Cerebellar nuclear complex (tissue), 1 donor: ENCODE data around the gene ARPC4.

Source experiments
- DNase-seq, 2 experiments: peaks; one replicate each; lab custom pipeline; 2025; lab: John Stamatoyannopoulos, UW

Gene ARPC4

DNA sequence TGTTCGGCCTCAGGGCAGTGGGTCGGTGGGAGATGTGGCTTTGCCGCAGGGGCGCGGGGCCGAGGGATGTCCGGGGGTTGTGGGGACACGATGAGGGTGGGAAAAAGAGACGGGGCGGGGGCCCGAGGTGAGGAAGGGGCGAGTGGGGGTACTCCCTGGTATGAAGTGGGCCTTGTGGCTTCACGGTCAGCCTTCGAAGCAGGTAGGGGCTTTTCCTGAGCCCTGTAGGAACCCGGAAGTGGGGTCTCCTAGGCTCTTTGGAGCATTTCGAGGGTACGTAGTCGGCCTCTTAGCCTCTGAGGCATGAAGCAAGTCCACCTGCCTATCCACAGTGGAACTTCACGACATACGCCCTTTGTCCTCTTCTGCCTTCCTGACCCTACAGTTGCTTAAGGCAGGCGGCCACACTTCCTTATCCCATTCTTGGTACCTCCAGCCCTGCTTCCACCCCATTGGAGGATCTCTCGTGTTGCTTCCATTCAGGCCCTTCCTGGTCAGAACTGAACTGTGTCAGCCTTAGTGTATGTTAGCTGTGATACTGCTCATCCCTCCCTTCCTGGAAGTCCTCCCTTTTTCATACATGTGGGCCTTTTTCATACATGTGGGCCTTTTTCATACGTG lies 389 bp downstream of the ARPC4 start:
- DNase-seq = no peak

DNA sequence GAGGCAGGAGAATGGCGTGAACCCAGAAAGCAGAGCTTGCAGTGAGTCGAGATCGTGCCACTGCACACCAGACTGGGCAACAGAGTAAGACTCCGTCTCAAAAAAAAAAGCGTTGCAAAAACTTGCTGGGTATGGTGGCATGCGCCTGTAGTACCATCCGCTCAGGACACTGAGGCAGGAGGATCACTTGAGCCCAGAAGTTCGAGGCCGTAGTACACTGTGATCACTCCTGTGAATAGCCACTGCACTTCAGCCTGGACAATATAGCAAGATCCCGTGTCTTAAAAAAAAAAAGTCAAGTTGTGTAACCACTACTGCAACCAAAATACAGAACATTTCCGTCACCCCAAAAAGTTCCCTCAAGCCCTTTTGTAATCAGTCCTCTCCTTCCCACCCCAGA lies 1.5 kb downstream of the ARPC4 start:
- DNase-seq = no peak

DNA sequence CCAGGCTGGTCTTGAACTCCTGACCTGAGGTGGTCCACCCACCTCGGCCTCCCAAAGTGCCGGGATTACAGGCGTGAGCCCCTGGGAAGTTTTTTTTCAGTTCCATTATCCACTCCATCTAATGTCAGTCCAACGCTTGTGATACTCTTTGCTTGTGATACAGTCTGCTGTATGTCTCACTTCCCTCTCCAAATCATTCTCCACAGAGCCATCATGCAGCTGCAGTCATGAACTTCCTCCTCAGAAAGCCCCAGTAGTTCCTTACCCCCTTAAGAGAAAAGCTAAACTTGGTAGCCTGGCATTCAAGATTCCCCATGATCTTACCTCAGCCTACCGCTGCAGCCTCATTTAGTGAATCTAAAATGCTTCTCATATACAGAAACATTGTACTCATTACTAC lies 2.3 kb downstream of the ARPC4 start:
- DNase-seq = no peak

DNA sequence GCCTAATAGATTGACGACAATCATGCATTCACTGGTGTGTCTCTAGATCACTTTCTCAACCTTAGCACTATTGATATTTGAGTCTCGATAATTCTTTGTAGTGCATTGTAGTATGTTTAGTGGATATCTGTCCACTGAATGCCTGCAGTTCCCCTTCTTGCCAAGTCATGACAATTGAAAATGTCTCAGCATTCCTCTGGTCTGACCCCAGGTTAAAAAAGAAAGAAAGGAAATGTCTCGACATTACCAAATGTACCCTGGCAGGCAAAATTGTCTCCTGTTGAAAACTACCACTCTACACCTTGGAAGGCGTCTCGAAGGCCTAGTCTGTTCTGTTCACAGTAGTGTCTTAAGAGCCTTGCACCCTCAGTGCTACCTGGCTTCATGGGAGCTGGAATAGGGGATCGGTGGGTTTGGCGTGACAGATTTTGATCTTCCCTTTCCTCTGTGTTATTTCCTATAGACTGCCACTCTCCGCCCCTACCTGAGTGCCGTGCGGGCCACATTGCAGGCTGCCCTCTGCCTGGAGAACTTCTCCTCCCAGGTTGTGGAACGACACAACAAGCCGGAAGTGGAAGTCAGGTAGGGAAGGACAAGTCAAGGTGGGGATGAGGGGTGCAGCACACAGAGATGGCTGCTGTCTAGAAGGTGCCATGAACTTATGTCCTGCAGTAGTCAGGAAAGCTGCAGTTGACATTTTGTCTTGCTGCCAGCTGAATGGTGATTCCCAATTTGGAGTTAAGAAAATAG lies 4.5 kb downstream of the ARPC4 start:
- no peak for DNase-seq

DNA sequence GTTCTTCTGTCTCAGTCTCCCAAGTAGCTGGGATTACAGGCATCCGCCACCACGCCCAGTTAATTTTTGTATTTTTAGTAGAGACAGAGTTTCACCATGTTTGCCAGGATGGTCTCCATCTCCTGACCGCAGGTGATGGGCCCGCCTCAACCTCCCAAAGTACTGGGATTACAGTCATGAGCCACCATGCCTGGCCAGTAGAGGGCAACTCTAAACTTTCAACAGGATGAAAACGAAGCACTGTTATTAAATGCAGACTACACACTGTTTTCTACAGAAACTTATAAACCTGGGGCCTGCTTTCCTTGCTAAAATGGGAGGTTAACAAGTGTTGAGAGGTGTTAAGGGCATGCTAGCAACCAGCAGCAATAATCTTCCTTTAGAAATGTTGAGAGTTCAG lies 7.6 kb downstream of the ARPC4 start:
- no peak for DNase-seq

DNA sequence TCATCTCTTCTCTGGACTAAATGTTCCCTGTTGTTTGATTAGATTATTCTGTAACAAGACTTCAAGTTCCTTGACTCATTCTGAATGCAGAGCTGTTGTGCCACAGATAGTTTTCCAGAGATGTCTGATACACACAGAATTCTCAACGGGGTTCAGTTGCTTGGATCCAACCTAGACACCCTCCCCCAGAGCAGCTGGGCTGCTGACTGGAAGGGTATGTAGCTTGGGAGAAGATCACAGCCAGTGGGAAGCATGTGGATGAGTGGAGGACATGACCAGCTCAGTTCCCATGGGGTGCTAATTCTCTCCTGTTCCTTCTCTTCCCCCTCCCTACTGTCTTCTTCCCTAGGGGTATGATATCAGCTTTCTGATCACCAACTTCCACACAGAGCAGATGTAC lies 10.6 kb downstream of the ARPC4 start:
- DNase-seq = no peak

DNA sequence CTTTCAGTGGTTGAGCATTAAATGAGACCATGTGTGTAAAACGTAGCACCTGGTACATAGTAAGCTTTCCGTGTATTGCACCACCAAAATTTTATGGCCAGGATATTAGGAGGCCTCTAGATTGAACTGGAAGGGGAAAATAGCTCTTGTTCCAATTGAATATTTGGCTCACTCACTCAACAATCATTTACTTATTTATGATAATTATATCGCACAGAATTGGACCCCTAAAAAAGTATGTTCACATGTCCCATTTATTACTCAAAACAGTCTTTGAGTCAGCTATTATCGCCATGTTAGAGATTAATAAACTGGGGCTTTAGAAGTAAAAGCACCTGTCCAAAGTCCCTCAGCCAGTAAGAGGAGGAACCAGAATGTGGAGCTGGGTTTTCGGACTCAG lies 12.1 kb downstream of the ARPC4 start:
- DNase-seq = no peak

DNA sequence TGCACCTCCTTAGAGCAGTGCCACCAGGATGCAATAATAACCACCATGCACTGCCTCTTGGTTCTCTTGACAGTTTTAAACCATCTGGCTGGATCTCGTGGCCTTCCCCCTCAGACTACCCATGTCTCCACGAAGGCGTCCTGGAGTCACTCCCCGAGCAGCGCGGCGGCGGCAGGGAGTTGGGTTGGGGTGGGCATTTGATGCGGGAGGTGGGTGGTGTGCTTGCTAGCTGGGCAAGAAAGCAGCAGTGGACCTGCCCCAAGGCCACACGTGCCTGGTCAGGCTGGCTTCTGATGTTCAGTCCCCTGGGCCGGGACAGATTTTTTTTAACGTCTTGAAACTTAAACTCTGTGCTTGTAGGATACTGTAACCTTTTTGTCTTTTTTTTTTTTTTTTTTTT lies 13.3 kb downstream of the ARPC4 start:
- DNase-seq = no peak

DNA sequence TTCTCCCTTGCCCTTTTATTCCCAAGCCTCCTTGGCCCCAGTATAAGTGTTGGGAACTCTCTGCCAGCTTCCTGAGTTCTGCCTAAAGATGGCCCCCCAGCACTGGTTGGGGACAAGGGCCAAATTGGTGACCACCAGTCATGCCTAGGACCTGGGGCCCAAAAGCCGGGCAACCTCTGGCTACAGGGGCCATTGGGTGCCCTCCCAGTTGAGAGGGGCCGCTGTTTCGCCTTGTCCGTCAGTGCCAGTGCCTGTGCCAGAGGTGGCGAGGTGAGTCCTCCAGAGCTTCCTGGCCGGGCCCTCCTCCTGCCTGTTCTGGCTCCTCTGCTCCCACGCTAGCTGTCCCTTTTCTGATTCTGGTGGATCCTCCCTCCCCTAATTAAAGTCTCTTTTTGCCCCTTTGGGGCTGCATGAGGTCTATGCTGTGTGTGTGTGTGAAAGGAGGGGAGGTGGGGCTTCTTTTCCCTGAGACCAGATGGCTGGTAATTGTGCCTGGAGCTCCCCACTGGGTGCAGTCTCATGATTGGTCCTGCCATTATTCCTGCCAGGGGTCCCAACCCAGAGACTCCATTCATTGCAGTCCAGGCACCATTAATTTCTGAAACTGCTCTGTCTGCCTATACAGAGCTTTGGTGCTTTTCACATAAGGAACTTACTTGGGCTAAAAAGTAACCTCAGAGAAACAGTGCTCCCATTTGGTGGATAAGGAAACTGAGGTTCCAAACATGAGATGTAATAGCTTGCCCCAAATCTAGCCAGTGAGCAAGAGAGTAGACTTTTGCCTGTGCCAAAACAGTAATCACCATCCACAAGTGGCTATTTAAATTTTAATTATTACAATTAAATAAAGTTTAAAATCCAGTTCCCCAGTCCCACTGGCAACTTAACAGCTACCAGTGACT lies 14.1 kb downstream of the ARPC4 start:
- DNase-seq = no peak

DNA sequence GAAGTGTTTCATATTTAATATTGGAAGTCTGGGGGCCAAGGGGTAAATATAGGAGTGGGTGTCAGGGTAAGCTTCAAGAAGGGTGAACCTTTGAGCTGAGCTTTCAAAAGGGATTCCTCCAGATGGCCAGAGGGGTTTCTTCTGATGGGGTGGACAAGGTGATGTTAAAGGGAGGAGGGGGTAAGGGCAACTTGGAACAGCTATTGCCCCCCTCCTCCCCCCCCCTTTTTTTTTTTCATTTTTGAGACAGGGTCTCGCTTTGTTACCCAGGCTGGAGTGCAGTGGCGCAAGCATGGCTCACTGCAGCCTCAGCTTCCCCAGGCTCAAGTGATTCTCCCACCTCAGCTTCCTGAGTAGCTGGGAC lies 15.1 kb downstream of the ARPC4 start:
- no peak for DNase-seq

DNA sequence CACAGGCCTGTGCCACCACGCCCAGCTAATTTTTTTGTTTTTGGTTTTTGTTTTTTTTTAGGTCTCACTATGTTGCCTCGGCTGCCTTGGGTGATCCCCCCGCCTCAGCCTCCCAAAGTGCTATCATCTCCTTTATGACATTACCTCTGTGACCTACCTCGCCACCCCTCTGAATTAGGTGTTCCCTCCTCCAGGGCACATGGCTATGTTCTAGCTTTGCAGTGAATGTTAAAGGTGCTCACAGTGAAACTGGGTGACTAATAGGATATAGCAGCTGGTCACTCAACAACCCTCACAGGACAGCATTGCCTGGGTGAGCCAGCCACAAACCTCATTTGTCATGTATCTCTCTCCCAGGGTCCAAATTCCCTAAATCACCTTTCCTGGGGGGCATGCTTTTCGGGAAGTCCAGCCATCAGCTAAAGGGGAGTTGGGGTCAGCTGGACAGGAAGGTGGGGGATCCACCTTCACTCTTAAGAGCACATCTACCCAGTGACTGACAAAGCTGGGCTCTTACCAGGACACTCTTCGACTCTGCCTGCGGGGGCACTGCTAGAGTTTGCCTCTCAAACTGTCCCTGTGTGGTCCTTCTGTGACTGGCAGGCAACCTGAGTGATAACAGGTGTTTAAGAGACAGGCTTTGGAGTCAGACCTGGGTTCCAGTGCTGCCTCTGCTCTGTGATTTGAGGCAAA lies 15.6 kb downstream of the ARPC4 start:
- no peak for DNase-seq

DNA sequence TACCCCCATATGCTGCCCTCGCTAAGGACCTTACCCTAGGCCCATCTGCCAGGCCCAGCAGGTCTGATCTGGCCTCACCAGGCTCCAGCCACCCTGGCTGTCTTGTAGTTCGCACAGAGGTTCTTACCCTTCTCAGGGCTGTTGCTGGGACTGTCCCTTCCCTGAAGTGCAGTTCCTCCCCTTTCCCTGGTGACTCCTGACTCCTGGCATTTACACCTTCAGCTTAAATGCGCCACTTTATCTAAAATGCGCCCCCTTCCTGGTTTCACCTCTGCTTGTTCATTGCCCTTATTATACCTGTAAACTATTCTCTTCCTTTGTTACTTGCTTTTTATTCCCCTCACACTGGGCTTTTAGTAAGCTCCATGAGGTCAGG lies 16.3 kb downstream of the ARPC4 start:
- no peak for DNase-seq

DNA sequence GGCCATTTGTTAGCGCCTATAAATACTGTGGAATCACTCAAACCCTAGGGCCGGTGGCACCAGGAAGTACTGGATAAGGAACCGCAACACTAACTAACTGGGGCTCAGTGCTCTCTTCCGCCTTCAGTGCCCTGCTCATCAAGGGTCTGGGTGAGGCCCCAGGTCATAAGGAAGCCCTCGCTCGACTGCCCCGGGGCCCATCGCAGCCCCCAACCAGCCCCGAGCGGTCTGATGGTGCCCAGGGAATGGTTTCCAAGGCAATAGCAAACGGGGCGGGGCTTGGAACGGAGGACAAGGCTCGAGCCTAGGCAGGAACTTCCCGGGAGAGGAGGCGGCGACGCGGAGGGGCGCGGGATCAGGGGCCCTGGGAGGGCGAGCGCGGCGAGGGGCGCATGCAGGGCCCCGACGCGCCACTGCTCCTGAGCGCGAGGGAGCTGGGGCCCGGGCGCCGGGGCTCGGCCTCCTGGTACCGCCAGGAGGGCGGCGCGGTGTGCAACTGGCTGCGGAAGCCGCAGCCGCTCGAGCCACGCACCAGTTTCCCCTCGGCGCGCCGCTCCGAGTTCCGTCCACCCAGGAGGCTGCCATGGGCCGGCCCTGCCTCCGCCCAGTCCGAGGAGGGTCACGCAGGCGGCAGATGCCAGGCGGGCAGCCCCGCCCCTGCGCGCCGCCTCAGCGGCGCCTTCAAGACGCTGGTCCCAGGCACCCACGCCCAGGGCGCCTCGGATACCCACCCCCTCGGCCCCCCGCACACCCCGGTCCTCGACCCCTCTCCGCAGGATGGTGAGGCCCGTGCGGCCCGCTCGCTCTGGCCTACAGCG lies 16.9 kb downstream of the ARPC4 start, which contains the start of gene TTLL3:
Gene TTLL3, plus strand, starts transcription at position 648 of the 818 bp plus-strand sequence. CDS start 400 bp downstream, outside the sequence.
- peak in 1 of 2 experiments; percentile 29 for DNase-seq

DNA sequence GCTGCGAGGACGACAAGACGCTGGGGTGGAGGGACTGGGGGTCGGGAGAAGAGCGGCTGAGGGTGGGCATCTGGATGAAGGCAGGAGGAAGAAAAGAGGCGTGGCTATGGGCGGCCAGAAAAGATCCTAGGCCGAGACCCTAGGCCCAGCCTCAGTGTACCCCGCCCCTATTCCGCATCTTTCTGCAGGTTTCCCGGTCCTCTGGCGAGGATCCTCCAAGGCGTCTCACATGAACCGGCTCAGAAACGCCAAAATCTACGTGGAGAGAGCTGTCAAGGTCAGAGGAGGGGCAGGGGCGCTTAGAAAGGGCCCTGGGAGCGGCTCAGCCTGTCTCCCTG lies 17.5 kb downstream of the ARPC4 start:
- DNase-seq = no peak

DNA sequence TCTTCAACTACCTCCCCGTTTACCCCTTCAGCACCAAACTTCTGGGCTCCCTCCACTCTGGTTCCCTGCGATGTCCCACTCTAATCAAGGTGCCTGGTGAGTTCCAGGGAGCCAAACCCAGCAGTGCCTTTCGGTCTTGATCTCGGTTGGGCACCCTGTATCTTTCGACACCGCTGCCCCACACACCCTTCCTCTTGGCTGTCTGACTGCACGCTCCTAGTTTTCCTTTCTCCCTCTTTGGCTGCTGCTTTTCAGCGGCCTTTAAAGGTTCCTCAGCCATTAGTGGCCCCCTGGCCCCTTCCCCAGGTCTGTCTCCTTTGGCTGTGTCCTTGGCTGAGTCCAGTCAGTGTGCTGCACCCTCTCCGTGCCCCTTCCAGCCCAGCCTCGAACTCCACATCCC lies 18.0 kb downstream of the ARPC4 start:
- no peak for DNase-seq

DNA sequence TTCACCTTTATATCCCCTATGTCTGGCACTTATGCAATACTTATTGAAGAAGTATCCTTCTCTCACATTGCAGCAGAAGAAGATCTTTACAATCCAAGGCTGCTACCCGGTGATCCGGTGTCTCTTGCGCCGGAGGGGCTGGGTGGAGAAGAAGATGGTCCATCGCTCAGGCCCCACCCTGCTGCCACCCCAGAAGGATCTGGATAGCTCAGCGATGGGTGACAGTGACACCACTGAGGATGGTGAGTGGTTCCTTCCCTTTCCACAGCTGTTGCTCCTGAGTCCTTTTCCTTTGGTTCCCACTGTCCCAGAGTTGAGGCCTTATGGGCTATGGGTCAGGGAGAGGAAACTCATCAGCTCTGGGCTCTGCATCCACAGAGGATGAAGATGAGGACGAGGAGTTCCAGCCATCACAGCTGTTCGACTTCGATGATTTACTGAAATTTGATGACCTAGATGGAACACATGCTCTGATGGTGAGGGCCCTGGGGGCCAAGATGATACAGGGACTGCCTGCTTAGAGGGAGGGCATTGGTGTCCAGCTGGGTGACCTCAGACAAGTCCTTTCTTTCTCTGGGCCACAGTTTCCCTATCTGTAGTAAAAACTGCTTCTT lies 20.1 kb downstream of the ARPC4 start:
- no peak for DNase-seq

DNA sequence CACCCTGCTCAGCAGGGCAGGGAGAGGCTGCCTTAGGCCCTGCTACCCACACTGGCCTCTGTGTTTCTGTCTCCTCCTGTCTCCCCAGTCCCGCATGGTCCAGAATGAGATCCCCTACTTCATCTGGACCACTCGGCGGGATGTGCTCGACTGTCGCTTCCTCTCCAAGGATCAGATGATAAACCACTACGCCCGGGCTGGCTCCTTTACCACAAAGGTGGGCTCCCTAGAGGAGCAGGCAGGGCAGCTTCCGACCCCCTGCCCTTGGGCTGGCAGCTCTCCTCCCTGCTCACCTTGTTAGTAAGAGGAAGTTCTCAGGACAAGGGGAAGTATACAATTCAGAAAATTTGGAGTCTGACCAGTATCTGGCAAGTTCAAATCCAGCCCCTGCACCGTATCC lies 23.1 kb downstream of the ARPC4 start:
- DNase-seq = no peak

DNA sequence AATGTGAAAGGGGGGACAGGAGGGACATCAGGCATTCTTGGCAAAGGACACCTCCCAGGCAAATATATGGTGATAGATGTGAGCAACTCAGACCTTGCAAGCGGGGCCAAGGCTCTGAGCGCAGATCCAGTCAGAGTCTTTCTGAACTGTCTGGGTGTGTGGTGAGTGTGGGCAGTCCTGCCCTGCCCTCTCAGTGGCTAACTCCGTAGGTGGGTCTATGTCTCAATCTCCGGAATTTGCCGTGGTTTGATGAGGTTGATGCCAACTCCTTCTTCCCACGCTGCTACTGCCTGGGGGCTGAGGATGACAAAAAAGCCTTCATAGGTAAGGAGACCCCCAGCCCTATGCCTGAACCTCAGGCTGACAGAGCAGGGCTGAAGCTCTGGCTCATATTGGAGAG lies 24.6 kb downstream of the ARPC4 start:
- DNase-seq = no peak

DNA sequence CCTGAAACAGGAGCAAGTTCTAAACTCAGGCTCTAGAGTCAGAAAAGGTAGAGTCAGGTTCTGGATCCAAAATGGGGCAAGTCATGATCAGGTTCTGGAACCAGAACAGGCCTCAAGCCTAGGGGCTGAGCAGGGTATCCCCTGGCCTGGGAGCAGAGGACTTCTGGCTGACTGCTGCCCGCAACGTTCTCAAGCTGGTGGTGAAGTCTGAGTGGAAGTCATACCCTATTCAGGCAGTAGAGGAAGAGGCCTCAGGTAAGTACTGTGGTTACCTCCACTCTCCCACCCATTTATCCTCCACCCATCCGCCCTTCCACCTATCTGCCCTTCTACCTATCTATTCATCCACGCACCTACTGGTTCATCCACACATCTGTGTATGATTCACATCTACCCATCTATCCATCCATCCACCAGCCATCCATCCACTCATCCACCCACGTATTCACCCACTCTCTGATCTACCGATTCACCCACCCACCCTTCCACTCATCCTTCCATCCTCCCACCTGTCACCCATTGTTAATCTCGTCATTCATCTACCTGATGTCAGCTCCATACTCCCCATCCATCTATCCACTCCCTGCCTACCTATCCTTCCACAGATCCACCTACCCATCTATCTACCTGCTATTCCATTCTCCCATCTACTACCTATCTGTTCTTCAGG lies 25.9 kb downstream of the ARPC4 start:
- DNase-seq = no peak

DNA sequence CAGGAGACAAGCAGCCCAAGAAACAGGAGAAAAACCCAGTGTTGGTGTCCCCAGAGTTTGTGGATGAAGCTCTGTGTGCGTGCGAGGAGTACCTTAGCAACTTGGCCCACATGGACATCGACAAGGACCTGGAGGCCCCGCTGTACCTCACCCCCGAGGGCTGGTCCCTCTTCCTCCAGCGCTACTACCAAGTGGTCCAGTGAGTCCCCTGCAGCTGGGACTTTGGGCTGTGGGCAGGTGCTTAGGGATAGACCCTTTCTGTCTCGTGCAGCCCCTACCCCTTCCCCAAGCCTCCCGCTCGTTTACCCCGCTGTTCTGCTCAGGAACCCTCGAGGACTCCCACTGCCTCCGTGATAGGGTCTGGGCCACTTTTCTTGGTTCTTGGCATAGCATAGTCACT lies 27.7 kb downstream of the ARPC4 start:
- no peak for DNase-seq

DNA sequence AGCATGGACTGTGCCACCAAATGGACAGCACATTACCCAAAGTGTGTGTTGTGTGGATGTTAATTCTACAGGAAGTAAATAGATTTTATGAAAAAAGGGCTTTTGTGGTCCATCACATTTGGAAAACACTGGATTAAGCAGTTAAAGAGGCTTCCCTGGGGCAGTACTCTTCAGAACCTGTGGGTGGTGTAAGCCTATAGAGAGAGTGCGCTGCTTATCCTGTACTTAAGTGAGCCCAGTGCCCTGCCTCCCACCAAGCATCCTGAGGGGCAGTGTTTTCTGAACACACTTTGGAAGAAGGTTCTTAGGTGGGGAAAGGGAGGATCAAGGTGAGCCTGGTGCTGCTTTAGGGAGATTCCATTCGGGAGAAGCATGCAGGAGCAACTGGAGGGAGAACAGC lies 28.1 kb downstream of the ARPC4 start:
- DNase-seq = no peak
